ENCODE measurements around the gene CAMK4.

DNA sequence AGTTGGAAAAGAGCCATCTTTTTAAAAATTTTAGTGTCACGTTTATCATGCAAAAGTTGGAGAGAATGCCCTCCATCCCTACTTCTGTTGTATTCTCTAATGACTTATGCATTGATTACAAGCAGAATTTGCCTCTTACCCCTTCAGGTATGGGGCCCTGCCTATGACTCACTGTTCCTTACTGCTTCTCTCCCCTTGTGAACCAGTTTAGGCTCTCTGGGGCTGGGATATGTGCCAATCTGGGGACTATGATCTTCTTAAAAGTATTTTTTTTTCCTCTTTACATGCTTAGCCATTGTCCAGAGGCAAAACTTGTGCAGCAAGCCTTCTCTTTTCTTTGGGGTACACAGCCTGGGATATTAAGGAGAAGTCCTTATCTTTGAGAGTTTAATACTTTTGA lies 37.4 kb downstream of the CAMK4 start:
- TF ChIP-seq POLR2AphosphoS5 (IDR thresholded peaks at IDR 0.05), result no peak
- TF ChIP-seq, protein P1, sequence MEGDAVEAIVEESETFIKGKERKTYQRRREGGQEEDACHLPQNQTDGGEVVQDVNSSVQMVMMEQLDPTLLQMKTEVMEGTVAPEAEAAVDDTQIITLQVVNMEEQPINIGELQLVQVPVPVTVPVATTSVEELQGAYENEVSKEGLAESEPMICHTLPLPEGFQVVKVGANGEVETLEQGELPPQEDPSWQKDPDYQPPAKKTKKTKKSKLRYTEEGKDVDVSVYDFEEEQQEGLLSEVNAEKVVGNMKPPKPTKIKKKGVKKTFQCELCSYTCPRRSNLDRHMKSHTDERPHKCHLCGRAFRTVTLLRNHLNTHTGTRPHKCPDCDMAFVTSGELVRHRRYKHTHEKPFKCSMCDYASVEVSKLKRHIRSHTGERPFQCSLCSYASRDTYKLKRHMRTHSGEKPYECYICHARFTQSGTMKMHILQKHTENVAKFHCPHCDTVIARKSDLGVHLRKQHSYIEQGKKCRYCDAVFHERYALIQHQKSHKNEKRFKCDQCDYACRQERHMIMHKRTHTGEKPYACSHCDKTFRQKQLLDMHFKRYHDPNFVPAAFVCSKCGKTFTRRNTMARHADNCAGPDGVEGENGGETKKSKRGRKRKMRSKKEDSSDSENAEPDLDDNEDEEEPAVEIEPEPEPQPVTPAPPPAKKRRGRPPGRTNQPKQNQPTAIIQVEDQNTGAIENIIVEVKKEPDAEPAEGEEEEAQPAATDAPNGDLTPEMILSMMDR (IDR thresholded peaks at IDR 0.05 in 8 of 11, conservative IDR thresholded peaks at IDR 0.05 in 3 of 11), result no peak
